GM12875 (cell line): ENCODE results near the gene GTF3C5.

Experiments used
- H3K4me3 ChIP-seq: one replicate; pipeline ENCODE4 v1.5.1; 2011; ENCODE audit warnings: low read depth, low read length, control low read depth
- TF ChIP-seq, protein P1 (sequence below): IDR thresholded peaks from 2 replicates; pipeline ENCODE4 v1.5.1; 2011; ENCODE audit warnings: low read depth, mild to moderate bottlenecking, control low read depth, inconsistent platforms, low read length, moderate library complexity, borderline replicate concordance; ENCODE audit not compliant: insufficient read depth

GTF3C5 gene

GRCh38 chr9:133086894-133087293 is 56.1 kb downstream of the GTF3C5 start:
- no peak overlapping the region for H3K4me3 ChIP-seq
- TF ChIP-seq, protein P1, sequence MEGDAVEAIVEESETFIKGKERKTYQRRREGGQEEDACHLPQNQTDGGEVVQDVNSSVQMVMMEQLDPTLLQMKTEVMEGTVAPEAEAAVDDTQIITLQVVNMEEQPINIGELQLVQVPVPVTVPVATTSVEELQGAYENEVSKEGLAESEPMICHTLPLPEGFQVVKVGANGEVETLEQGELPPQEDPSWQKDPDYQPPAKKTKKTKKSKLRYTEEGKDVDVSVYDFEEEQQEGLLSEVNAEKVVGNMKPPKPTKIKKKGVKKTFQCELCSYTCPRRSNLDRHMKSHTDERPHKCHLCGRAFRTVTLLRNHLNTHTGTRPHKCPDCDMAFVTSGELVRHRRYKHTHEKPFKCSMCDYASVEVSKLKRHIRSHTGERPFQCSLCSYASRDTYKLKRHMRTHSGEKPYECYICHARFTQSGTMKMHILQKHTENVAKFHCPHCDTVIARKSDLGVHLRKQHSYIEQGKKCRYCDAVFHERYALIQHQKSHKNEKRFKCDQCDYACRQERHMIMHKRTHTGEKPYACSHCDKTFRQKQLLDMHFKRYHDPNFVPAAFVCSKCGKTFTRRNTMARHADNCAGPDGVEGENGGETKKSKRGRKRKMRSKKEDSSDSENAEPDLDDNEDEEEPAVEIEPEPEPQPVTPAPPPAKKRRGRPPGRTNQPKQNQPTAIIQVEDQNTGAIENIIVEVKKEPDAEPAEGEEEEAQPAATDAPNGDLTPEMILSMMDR, result no peak

GRCh38 chr9:133087429-133088145 is 56.8 kb downstream of the GTF3C5 start:
- TF ChIP-seq, protein P1, result no peak
- H3K4me3 ChIP-seq, result no peak overlapping the region

- H3K4me3 ChIP-seq, result no peak overlapping the region
- TF ChIP-seq, protein P1, result no peak
Observed at GRCh38 chr9:133088146-133088750, 57.5 kb downstream of the GTF3C5 start.

DNA sequence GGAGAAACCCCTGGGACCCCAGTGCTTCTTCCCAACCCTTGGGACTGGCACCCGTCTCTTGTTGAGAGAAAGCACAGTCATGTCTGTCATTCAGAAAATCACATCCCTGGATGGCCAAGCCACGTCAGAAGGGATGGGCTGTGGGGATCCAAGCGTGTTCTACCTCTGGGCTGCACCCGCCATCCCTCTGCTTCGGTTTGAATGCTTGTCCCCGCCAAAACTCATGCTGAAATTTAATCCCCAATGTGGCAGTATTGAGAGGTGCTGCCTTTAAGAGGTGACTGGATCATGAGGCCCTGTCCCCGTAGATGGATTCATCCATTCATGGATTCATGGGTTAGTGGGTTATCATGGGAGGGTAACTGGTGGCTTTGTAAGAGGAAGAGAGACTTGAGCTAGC is 58.0 kb downstream of the GTF3C5 start:
- no peak overlapping the region for H3K4me3 ChIP-seq
- TF ChIP-seq, protein P1, result no peak

GRCh38 chr9:133089271-133089671 is 58.5 kb downstream of the GTF3C5 start:
- no peak overlapping the region for H3K4me3 ChIP-seq
- TF ChIP-seq, protein P1, result no peak

GRCh38 chr9:133090187-133090586 is 59.4 kb downstream of the GTF3C5 start:
- TF ChIP-seq, protein P1, result no peak
- no peak overlapping the region for H3K4me3 ChIP-seq
